Measurements from ENCODE around the gene CLDN4. TPM values are rescaled to one million over a fixed set of nuclear protein-coding genes. Genes with fewer than 3 reads are reported as not detected.

Gene CLDN4
- total and polyA plus RNA-seq, 12 donors, result 0.04 to 1.2 (median 0.41) TPM; not detected in 1

DNA sequence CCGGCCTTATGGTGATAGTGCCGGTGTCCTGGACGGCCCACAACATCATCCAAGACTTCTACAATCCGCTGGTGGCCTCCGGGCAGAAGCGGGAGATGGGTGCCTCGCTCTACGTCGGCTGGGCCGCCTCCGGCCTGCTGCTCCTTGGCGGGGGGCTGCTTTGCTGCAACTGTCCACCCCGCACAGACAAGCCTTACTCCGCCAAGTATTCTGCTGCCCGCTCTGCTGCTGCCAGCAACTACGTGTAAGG lies 713 bp downstream of the CLDN4 start:
- Histone ChIP-seq H3K36me3 (replicated peaks in 1 of 2) (no peaks in the 10 kb centered on the region), H3K27ac (peak overlapping the region in 1 of 5 donors; percentile 41), H3K4me3 (no peak overlapping the region), H3K4me1 (replicated peaks in 1 of 2) (peaks cover 11 to 26% of the 10 kb centered on the region in 2 donors), H3K9me3 (replicated peaks in 1 of 3) (no peaks in the 10 kb centered on the region), H3K27me3 (no peaks in the 10 kb centered on the region)
- intact Hi-C loops (cut with DNase I), result no loop called here
- TF ChIP-seq, protein P1, sequence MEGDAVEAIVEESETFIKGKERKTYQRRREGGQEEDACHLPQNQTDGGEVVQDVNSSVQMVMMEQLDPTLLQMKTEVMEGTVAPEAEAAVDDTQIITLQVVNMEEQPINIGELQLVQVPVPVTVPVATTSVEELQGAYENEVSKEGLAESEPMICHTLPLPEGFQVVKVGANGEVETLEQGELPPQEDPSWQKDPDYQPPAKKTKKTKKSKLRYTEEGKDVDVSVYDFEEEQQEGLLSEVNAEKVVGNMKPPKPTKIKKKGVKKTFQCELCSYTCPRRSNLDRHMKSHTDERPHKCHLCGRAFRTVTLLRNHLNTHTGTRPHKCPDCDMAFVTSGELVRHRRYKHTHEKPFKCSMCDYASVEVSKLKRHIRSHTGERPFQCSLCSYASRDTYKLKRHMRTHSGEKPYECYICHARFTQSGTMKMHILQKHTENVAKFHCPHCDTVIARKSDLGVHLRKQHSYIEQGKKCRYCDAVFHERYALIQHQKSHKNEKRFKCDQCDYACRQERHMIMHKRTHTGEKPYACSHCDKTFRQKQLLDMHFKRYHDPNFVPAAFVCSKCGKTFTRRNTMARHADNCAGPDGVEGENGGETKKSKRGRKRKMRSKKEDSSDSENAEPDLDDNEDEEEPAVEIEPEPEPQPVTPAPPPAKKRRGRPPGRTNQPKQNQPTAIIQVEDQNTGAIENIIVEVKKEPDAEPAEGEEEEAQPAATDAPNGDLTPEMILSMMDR (IDR thresholded peaks at IDR 0.05), result no peak
- no peak for TF ChIP-seq POLR2A (IDR thresholded peaks at IDR 0.05)
- DNase-seq, result no peak
- 70 to 81% (median 74%) methylated on average over 5 to 16 of the region's 16 CpGs for WGBS, 4 donors

DNA sequence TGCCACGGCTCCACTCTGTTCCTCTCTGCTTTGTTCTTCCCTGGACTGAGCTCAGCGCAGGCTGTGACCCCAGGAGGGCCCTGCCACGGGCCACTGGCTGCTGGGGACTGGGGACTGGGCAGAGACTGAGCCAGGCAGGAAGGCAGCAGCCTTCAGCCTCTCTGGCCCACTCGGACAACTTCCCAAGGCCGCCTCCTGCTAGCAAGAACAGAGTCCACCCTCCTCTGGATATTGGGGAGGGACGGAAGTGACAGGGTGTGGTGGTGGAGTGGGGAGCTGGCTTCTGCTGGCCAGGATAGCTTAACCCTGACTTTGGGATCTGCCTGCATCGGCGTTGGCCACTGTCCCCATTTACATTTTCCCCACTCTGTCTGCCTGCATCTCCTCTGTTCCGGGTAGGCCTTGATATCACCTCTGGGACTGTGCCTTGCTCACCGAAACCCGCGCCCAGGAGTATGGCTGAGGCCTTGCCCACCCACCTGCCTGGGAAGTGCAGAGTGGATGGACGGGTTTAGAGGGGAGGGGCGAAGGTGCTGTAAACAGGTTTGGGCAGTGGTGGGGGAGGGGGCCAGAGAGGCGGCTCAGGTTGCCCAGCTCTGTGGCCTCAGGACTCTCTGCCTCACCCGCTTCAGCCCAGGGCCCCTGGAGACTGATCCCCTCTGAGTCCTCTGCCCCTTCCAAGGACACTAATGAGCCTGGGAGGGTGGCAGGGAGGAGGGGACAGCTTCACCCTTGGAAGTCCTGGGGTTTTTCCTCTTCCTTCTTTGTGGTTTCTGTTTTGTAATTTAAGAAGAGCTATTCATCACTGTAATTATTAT lies 1.2 kb downstream of the CLDN4 start:
- intact Hi-C loops (cut with DNase I), result no loop called here
- no peaks in the 10 kb centered on the region for H3K27me3 ChIP-seq

DNA sequence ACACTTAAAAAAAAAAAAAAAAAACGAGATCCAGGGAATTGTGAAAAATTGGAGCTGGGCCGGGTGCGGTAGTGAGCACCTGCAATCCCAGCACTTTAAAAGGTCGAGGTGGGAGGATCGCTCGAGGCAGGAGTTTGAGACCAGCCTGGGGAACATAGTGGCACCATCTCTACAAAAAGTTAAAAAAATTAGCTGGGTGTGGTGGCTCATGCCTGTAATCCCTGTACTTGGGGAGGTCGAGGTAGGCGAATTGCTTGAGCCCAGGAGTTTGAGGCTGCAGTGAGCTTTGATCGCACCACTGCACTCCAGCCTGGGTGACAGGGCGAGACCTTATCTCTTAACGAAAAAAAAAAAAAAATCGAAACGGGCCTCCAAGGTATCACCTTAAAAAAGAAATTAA lies 2.0 kb downstream of the CLDN4 start:
- no peaks in the 10 kb centered on the region for H3K27me3 ChIP-seq
- H3K9me3 ChIP-seq (replicated peaks in 1 of 3), result no peaks in the 10 kb centered on the region
- H3K4me3 ChIP-seq, result no peak overlapping the region
- H3K27ac ChIP-seq, result no peak overlapping the region
- TF ChIP-seq, protein P1 (IDR thresholded peaks at IDR 0.05), result no peak
- no peak for TF ChIP-seq POLR2A (IDR thresholded peaks at IDR 0.05)
- intact Hi-C loops (cut with DNase I), result no loop called here
- DNase-seq, result no peak
- peaks cover 8 to 20% of the 10 kb centered on the region in 2 donors for H3K4me1 ChIP-seq (replicated peaks in 1 of 2)
- no peaks in the 10 kb centered on the region for H3K36me3 ChIP-seq (replicated peaks in 1 of 2)
- WGBS, 4 donors, result 75 to 84% (median 78%) methylated on average over 13 of the region's 13 CpGs

More for the DNA sequence above, 1.2 kb downstream of the CLDN4 start:
- Histone ChIP-seq H3K9me3 (replicated peaks in 1 of 3) (no peaks in the 10 kb centered on the region), H3K4me1 (replicated peaks in 1 of 2) (peaks cover 11 to 26% of the 10 kb centered on the region in 2 donors), H3K4me3 (no peak overlapping the region), H3K27ac (peak overlapping the region in 2 of 5 donors; percentile 8 to 41), H3K36me3 (replicated peaks in 1 of 2) (no peaks in the 10 kb centered on the region)
- WGBS, 4 donors, result 33 to 54% (median 50%) methylated on average over 8 to 16 of the region's 16 CpGs
- TF ChIP-seq, protein P1 (IDR thresholded peaks at IDR 0.05), result no peak
- TF ChIP-seq POLR2A (IDR thresholded peaks at IDR 0.05), result no peak
- DNase-seq, result peak in 4 of 7 donors; percentile 39 to 57 (median 52)

DNA sequence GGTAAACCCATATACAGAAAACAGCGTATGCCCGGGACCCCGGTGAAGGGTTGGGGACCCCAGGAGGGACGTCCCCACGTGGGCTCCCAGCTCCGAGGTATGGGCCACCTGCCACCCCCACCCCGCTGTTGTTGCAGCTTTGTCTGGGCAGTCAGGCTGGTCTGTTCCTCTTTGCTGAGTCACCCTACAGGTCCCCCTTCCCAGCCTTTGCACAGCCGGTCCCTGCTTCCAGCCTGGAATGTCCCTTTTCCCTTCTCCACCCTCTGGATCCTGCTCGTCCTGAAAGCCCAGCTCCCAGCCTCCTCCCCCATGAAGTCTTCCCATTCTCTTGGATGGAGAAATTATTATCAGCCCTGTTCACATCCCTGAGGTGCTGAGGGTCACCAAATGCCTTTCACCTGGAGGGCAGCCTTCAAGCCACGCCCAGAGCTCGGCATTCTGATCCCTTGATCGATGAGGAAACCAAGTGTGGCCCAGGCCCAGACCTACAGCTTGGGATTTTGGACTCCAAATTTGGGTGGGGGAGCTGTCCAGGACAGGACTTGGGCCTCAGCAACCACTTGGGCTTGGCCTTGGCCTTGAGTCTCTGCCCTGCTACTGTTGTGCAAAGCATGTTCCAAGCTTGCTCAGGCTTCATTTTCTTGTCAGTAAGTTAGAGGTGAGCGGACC lies 2.6 kb downstream of the CLDN4 start:
- no peak overlapping the region for H3K4me3 ChIP-seq
- TF ChIP-seq, protein P1 (IDR thresholded peaks at IDR 0.05), result no peak
- no peak for TF ChIP-seq POLR2A (IDR thresholded peaks at IDR 0.05)
- H3K27ac ChIP-seq, result no peak overlapping the region
- WGBS, 4 donors, result 72 to 83% (median 76%) methylated on average over 13 of the region's 13 CpGs
- peaks cover 5 to 14% of the 10 kb centered on the region in 2 donors for H3K4me1 ChIP-seq (replicated peaks in 1 of 2)
- H3K36me3 ChIP-seq (replicated peaks in 1 of 2), result no peaks in the 10 kb centered on the region
- no peaks in the 10 kb centered on the region for H3K27me3 ChIP-seq
- no peaks in the 10 kb centered on the region for H3K9me3 ChIP-seq (replicated peaks in 1 of 3)
- peak in 1 of 7 donors; percentile 25 for DNase-seq
- intact Hi-C loops (cut with DNase I), result no loop called here

Data from adrenal gland (tissue), 12 donors.